Right lobe of liver (tissue), 4 donors: ENCODE results near the gene INO80E.

Source experiments
- POLR2A ChIP-seq: fragments of 450-650 bp; IDR thresholded peaks from one replicate; pipeline ENCODE4 v1.6.1; 2017; ENCODE audit warnings: antibody characterized with exemption, mild to moderate bottlenecking
- TF ChIP-seq, protein P1 (sequence below), 4 donors: fragments of 200-600 bp in 3 of 4; fragments of 450-650 bp in 1 of 4; IDR thresholded peaks; one replicate each; pipeline versions ENCODE4 v1.5.1 to v1.8.0; 2016 to 2022; ENCODE audit warnings: antibody characterized with exemption in 4 of 4, mild to moderate bottlenecking in 2 of 4
- donor health status: DM: no; HTN: no; CAD: no.
- donor health status: DM: no; HTN: no; CAD: no.
- donor health status: DM: no; HTN: yes; CAD: no.

DNA sequence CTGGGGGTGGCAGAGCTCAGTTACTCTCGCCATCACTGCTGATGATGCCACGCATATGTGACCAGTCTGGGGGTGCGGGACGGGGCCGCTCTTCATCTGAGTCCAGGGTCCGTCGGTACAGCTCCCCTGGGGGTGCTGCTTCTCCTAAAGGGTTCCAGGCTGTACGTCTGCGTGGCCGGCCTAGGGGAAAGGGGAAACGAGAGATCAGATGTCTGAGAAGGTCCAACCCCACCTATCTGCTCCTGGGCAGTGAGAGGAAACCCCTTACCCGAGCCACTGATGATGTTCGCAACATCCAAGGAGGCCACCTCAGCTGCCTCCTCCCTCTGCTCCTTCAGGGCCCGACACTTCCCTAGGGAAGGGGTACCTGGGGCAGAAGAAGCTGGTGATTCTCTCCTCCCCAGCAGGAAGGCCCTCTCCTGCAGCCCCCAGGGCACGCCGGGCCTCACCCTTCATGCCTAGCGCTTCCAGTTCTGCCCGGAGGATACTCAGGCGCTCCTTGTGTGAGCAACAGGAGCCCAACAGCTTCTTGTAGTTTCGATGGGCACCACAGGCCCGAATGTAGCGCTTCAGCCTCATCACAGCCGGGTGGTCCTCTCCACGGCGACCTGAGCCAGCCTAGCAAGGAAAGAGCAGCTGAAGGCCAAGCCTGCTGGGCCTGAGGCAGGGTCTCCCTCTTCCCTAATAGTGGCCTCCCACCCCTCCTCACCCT, 2.7 kb upstream of the INO80E start:
- TF ChIP-seq, protein P1, sequence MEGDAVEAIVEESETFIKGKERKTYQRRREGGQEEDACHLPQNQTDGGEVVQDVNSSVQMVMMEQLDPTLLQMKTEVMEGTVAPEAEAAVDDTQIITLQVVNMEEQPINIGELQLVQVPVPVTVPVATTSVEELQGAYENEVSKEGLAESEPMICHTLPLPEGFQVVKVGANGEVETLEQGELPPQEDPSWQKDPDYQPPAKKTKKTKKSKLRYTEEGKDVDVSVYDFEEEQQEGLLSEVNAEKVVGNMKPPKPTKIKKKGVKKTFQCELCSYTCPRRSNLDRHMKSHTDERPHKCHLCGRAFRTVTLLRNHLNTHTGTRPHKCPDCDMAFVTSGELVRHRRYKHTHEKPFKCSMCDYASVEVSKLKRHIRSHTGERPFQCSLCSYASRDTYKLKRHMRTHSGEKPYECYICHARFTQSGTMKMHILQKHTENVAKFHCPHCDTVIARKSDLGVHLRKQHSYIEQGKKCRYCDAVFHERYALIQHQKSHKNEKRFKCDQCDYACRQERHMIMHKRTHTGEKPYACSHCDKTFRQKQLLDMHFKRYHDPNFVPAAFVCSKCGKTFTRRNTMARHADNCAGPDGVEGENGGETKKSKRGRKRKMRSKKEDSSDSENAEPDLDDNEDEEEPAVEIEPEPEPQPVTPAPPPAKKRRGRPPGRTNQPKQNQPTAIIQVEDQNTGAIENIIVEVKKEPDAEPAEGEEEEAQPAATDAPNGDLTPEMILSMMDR (IDR thresholded peaks at IDR 0.05) = no peak
- TF ChIP-seq POLR2A = no peak
